Measurements from ENCODE around the gene ACAP2. TPM values are rescaled to one million over a fixed set of nuclear protein-coding genes. Genes with fewer than 3 reads are reported as not detected.
"Not testable (repeated sequence)": the region's sequence is repeated elsewhere in the genome, so short reads cannot be mapped to it uniquely, and the experiment has no call there.

The ACAP2 gene, protein sequence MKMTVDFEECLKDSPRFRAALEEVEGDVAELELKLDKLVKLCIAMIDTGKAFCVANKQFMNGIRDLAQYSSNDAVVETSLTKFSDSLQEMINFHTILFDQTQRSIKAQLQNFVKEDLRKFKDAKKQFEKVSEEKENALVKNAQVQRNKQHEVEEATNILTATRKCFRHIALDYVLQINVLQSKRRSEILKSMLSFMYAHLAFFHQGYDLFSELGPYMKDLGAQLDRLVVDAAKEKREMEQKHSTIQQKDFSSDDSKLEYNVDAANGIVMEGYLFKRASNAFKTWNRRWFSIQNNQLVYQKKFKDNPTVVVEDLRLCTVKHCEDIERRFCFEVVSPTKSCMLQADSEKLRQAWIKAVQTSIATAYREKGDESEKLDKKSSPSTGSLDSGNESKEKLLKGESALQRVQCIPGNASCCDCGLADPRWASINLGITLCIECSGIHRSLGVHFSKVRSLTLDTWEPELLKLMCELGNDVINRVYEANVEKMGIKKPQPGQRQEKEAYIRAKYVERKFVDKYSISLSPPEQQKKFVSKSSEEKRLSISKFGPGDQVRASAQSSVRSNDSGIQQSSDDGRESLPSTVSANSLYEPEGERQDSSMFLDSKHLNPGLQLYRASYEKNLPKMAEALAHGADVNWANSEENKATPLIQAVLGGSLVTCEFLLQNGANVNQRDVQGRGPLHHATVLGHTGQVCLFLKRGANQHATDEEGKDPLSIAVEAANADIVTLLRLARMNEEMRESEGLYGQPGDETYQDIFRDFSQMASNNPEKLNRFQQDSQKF
- 10 to 100 TPM; 54.6 to 55.7 TPM for total RNA-seq

DNA sequence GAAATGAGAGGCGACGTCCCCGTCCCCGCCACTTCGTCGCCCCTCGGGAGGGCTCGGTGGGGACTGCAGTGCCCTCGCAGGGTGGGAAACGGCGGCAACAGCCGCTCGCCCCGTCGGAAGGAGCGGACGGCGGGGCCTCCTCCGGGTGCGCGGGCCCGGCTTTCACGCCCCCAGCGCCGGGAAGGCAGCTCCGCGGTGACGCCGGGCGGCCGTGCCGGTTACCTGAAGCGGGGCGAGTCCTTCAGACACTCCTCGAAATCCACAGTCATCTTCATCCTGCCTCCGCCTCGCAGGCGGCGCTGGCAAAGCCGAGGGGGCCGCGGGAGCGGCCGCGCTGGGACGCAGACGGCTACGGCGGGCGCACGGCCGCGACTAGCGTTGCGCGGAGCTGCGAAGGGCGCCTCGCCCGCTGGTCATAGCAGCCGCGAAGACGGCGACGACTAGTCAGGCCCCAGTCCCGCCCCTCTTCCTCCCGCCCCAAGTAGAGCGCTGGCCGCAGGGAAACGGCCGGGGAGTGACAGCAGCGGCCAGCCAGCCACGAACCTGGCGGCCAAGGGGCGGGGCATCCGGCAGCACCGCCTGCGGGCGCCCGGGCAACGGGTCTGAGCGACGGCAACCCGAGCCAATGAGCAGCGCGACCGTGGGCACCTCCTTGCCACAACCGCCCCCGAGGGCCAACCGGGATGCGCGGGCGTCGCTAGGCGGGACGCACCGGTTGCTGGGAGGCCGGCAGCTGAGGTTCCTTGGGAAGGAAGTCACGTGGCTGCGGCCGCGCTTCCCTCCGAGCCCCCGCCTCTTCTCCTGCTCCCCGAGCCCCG lies at the start of gene ACAP2:
TSS of gene ACAP2 (minus strand) at position 448 of the 818 bp plus-strand sequence. CDS start at position 275, 173 bp downstream.
- peaks cover 47% of the 10 kb centered on the region for H3K4me1 Mint-ChIP-seq (ENCODE audit: low read depth)
- intact Hi-C loops (cut with micrococcal nuclease), result loop anchor here (5.0 kb wide), 1 partner anchor 170 kb away; the partner anchor contains the start of gene XXYLT1
- CTCF ChIA-PET, result interaction anchor here (0.9 to 6.8 kb wide), 6 partner anchors 13 to 172 kb away, joined by 3 to 60 read pairs (median 4); partner anchors contain the start of gene XXYLT1

DNA sequence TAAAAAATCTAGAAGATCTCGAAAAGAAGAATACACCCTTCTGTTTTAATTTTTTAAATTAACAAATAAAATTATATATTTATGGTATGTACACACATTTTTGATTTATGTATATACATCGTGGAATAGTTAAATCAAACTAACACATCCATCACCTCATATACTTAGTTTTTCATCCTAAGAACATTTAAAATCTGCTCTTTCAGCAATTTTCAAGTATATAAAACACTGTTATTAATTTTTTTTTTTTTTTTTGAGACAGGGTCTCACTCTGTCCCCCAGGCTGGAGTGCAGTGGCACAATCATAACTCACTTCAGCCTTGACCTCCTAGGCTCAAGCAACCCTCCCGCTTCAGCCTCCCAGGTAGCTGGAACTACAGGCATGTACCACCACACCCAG lies 32.8 kb upstream of the ACAP2 start:
- ATAC-seq (no peak), DNase-seq (no peak)
- H3K27me3 Mint-ChIP-seq, result peaks cover 2% of the 10 kb centered on the region
- intact Hi-C loops (cut with micrococcal nuclease), result no loop called here
- TF ChIP-seq, protein P1, sequence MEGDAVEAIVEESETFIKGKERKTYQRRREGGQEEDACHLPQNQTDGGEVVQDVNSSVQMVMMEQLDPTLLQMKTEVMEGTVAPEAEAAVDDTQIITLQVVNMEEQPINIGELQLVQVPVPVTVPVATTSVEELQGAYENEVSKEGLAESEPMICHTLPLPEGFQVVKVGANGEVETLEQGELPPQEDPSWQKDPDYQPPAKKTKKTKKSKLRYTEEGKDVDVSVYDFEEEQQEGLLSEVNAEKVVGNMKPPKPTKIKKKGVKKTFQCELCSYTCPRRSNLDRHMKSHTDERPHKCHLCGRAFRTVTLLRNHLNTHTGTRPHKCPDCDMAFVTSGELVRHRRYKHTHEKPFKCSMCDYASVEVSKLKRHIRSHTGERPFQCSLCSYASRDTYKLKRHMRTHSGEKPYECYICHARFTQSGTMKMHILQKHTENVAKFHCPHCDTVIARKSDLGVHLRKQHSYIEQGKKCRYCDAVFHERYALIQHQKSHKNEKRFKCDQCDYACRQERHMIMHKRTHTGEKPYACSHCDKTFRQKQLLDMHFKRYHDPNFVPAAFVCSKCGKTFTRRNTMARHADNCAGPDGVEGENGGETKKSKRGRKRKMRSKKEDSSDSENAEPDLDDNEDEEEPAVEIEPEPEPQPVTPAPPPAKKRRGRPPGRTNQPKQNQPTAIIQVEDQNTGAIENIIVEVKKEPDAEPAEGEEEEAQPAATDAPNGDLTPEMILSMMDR (IDR thresholded peaks at IDR 0.05), result no peak
- H3K36me3 Mint-ChIP-seq (ENCODE audit: low read depth), result no peaks in the 10 kb centered on the region
- ChIA-PET CTCF (no interaction called here), POLR2A (no interaction called here)
- no peaks in the 10 kb centered on the region for H3K9me3 Mint-ChIP-seq
- no peak overlapping the region for H3K4me3 Mint-ChIP-seq
- H3K4me1 Mint-ChIP-seq (ENCODE audit: low read depth), result no peaks in the 10 kb centered on the region
- H3K27ac Mint-ChIP-seq, result no peak overlapping the region

More for the DNA sequence above, at the start of gene ACAP2:
- Mint-ChIP-seq H3K9me3 (no peaks in the 10 kb centered on the region), H3K27me3 (no peaks in the 10 kb centered on the region), H3K4me3 (peak within 1 kb of the TSS; percentile 96), H3K27ac (peak within 1 kb of the TSS; percentile 91), H3K36me3 (ENCODE audit: low read depth) (no peaks in the 10 kb centered on the region)
- DNase-seq (peak; percentile 98), ATAC-seq (peak; percentile 94)
- POLR2A ChIA-PET, result interaction anchor here (0.8 to 1.7 kb wide), 11 partner anchors 9 to 171 kb away, joined by 3 to 7 read pairs (median 4); partner anchors contain the start of genes PPP1R2 and XXYLT1
- TF ChIP-seq, protein P1 (IDR thresholded peaks at IDR 0.05), result no peak

DNA sequence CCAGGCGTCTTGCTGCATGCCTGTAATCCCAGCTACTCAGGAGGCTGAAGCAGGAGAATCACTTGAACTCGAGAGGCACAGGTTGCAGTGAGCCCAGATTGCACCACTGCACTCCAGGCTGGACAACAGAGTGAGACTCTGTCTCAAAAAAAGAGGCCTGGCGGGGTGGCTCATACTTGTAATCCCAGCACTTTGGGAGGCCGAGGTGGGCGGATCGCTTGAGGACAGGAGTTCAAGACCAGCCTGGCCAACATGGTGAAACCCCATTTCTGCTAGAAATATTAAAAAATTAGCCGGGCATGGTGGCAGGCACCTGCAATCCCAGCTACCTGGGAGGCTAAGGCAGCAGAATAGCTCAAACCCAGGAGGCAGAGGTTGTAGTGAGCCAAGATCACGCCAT lies 32.3 kb upstream of the ACAP2 start:
- H3K27me3 Mint-ChIP-seq; H3K4me1 Mint-ChIP-seq (ENCODE audit: low read depth); H3K36me3 Mint-ChIP-seq (ENCODE audit: low read depth); ATAC-seq; H3K27ac Mint-ChIP-seq; H3K9me3 Mint-ChIP-seq; POLR2A ChIA-PET; CTCF ChIA-PET; H3K4me3 Mint-ChIP-seq; intact Hi-C loops (cut with micrococcal nuclease); DNase-seq: not testable (repeated sequence)

DNA sequence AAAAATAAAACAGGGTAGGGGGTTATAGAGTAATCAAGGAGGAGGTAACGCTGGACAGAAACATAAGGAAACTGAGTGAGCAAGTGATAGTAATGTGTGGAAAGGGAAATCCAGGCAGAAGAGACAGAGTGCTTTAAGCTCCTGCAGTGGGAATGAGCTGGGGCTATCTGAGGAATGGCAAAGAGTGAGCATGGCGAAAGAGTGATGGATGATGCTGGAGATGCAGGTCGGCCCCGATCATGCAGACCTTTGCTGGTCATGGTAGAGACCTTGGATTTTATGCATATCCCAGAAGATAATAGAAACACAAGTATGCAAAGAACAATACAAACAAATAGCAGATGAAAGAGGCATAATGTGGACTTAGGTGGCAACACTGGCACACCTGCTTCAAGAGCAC lies 26.0 kb upstream of the ACAP2 start:
- ATAC-seq, result no peak
- ChIA-PET POLR2A (no interaction called here), CTCF (no interaction called here)
- Mint-ChIP-seq H3K27ac (peak overlapping the region; percentile 62), H3K4me1 (ENCODE audit: low read depth) (peaks cover 12% of the 10 kb centered on the region), H3K27me3 (no peaks in the 10 kb centered on the region), H3K9me3 (peaks cover 16% of the 10 kb centered on the region), H3K4me3 (no peak overlapping the region), H3K36me3 (ENCODE audit: low read depth) (peaks cover 9% of the 10 kb centered on the region)
- intact Hi-C loops (cut with micrococcal nuclease), result no loop called here
- no peak for DNase-seq
- TF ChIP-seq, protein P1 (IDR thresholded peaks at IDR 0.05), result no peak

DNA sequence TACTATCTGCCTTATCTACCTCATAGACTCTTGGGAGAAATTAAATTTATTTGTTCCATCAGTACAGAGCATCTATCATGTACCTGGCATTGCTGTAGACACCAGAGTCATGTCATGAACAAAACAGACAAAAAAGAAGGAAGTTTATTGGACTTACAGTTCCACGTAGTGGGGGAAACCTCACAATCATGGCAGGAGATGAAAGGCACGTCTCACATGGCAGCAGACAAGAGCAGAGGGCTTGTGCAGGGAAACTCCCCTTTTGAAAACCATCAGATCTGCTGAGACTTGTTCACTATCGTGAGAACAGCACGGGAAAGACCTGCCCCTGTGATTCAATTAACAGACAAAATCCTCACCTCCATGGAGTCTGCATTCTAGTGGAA lies 25.6 kb upstream of the ACAP2 start:
- Mint-ChIP-seq H3K9me3 (peaks cover 16% of the 10 kb centered on the region), H3K27ac (peak overlapping the region; percentile 62), H3K4me3 (no peak overlapping the region), H3K4me1 (ENCODE audit: low read depth) (peaks cover 12% of the 10 kb centered on the region), H3K27me3 (no peaks in the 10 kb centered on the region), H3K36me3 (ENCODE audit: low read depth) (peaks cover 9% of the 10 kb centered on the region)
- TF ChIP-seq, protein P1 (IDR thresholded peaks at IDR 0.05), result no peak
- ATAC-seq (peak; percentile 27), DNase-seq (peak; percentile 45)
- ChIA-PET CTCF (no interaction called here), POLR2A (no interaction called here)
- intact Hi-C loops (cut with micrococcal nuclease), result no loop called here

Measured in activated CD8-positive, alpha-beta T cell treated with anti-CD3 and anti-CD28 coated beads for 36 hours (primary cell).